ENCODE data around the gene RAB11FIP4. TPM values are rescaled to one million over a fixed set of nuclear protein-coding genes. Genes with fewer than 3 reads are reported as not detected.

Gene RAB11FIP4
- total RNA-seq, 1 donor from 2014 or later, result 1.0 TPM

- Histone ChIP-seq H3K27ac (ENCODE audit: low read depth, low read length) (no peak overlapping the region), H3K4me3 (ENCODE audit: low read length in 3 of 3) (no peak overlapping the region), H3K36me3 (ENCODE audit: control insufficient read depth in 3 of 3, insufficient read depth in 3 of 3, low read length in 3 of 3) (no peaks in the 10 kb centered on the region), H3K4me1 (ENCODE audit: control insufficient read depth in 3 of 3, insufficient read depth in 3 of 3, low read length in 3 of 3) (no peaks in the 10 kb centered on the region), H3K9ac (ENCODE audit: low read depth in 1 of 3, low read length in 3 of 3) (no peak overlapping the region), H3K9me3 (ENCODE audit: control insufficient read depth in 3 of 3, low read length in 3 of 3) (no peaks in the 10 kb centered on the region), H3K27me3 (ENCODE audit: control insufficient read depth in 3 of 3, insufficient read depth in 3 of 3, low read length in 3 of 3) (peaks cover 0 to 9% (median 3%) of the 10 kb centered on the region in 3 donors)
Observed at GRCh38 chr17:31453896-31454295, 62.4 kb downstream of the RAB11FIP4 start.

DNA sequence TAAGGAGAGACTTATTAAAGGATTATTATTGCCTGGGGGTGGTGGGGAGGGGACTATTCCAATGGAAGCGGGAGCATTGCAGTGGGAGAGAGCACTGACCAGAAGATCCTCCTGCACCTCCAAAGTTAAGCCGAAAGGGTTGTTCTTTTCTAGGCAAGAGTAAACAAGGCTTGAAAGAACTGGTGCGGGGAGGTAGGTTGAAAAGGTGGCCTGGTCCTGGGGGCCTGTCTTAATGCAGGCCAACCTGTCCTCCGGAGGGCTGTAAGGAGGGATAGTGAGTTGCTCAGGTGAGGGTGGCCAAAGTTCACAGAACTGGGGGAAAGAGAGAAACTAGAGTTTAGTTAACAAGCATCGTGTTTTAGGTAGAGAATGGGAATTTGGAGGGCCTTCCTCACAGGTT, 65.3 kb downstream of the RAB11FIP4 start:
- no peaks in the 10 kb centered on the region for H3K4me1 ChIP-seq (ENCODE audit: control insufficient read depth in 3 of 3, insufficient read depth in 3 of 3, low read length in 3 of 3)
- H3K9ac ChIP-seq (ENCODE audit: low read depth in 1 of 3, low read length in 3 of 3), result no peak overlapping the region
- H3K36me3 ChIP-seq (ENCODE audit: control insufficient read depth in 3 of 3, insufficient read depth in 3 of 3, low read length in 3 of 3), result no peaks in the 10 kb centered on the region
- H3K27me3 ChIP-seq (ENCODE audit: control insufficient read depth in 3 of 3, insufficient read depth in 3 of 3, low read length in 3 of 3), result peaks cover 0 to 9% (median 5%) of the 10 kb centered on the region in 3 donors
- H3K9me3 ChIP-seq (ENCODE audit: control insufficient read depth in 3 of 3, low read length in 3 of 3), result no peaks in the 10 kb centered on the region
- H3K27ac ChIP-seq (ENCODE audit: low read depth, low read length), result no peak overlapping the region
- H3K4me3 ChIP-seq (ENCODE audit: low read length in 3 of 3), result no peak overlapping the region

DNA sequence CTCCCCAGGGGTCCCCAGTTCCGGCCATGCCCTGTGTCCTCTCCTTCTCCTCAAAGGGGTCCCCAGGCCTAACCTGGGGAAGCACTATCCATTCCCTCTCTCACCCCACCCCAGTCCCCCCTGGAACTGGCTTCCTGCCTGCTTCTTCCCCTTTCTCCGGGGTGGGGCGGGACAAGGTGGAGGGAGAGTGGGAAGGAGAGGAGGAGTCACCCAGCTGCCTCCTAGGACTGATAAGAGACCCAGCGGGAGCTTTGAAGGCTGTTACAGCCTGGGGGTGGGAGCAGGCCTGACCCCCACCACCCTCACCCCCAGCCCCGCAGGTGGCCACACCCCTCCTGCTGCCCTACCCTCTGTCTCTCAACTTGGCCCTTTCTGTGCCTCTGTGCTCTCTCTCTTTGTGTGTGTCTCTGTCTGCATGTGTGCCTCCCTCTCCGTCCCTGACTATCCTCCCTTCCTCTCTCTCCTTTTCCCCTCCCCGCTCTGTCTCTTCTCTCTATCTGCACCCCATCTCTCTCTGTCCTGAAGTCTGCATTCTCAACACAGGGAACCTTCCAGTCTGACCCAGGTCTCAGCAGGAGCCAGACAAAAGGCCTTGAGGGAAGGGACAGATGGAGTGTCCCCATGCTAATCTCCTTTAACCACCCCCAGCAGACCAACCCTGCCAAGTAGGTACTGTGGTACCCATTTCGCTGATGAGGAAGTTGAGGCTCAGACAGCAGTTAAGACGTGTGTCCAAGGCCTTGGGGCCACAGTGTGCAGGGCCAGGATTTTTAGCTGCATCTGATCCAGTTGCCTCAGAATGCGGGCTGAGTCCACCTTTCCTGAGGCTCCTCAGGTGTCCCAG, 66.1 kb downstream of the RAB11FIP4 start:
- Histone ChIP-seq H3K4me1 (ENCODE audit: control insufficient read depth in 3 of 3, insufficient read depth in 3 of 3, low read length in 3 of 3) (no peaks in the 10 kb centered on the region), H3K9ac (ENCODE audit: low read depth in 1 of 3, low read length in 3 of 3) (no peak overlapping the region), H3K4me3 (ENCODE audit: low read length in 3 of 3) (no peak overlapping the region), H3K9me3 (ENCODE audit: control insufficient read depth in 3 of 3, low read length in 3 of 3) (no peaks in the 10 kb centered on the region), H3K27ac (ENCODE audit: low read depth, low read length) (no peak overlapping the region), H3K27me3 (ENCODE audit: control insufficient read depth in 3 of 3, insufficient read depth in 3 of 3, low read length in 3 of 3) (peaks cover 0 to 6% (median 5%) of the 10 kb centered on the region in 3 donors), H3K36me3 (ENCODE audit: control insufficient read depth in 3 of 3, insufficient read depth in 3 of 3, low read length in 3 of 3) (no peaks in the 10 kb centered on the region)

DNA sequence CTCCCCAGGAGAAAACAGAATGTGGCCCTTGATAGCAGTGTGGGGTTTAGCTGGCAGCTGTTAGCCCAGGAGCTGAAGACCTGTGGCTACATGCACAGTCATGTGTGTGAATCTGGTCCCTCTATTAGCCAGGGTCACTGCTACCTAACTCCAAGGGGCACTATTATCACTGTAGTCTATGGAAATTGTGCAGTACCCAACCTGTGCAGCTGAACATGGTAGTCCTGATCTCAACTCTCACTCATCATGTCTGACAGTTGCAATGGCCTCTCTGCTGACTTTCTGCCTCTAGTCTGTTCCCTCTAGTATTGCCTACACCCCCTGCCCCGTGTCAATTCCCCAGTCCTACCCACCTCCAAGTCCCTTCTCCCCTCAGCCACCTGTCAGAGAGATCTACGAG, 67.4 kb downstream of the RAB11FIP4 start:
- Histone ChIP-seq H3K9ac (ENCODE audit: low read depth in 1 of 3, low read length in 3 of 3) (no peak overlapping the region), H3K4me3 (ENCODE audit: low read length in 3 of 3) (no peak overlapping the region), H3K27me3 (ENCODE audit: control insufficient read depth in 3 of 3, insufficient read depth in 3 of 3, low read length in 3 of 3) (peaks cover 0 to 6% (median 5%) of the 10 kb centered on the region in 3 donors), H3K36me3 (ENCODE audit: control insufficient read depth in 3 of 3, insufficient read depth in 3 of 3, low read length in 3 of 3) (no peaks in the 10 kb centered on the region), H3K27ac (ENCODE audit: low read depth, low read length) (no peak overlapping the region), H3K4me1 (ENCODE audit: control insufficient read depth in 3 of 3, insufficient read depth in 3 of 3, low read length in 3 of 3) (no peaks in the 10 kb centered on the region), H3K9me3 (ENCODE audit: control insufficient read depth in 3 of 3, low read length in 3 of 3) (no peaks in the 10 kb centered on the region)

- Histone ChIP-seq H3K36me3 (ENCODE audit: control insufficient read depth in 3 of 3, insufficient read depth in 3 of 3, low read length in 3 of 3) (no peaks in the 10 kb centered on the region), H3K9me3 (ENCODE audit: control insufficient read depth in 3 of 3, low read length in 3 of 3) (no peaks in the 10 kb centered on the region), H3K27ac (ENCODE audit: low read depth, low read length) (no peak overlapping the region), H3K4me3 (ENCODE audit: low read length in 3 of 3) (no peak overlapping the region), H3K27me3 (ENCODE audit: control insufficient read depth in 3 of 3, insufficient read depth in 3 of 3, low read length in 3 of 3) (peaks cover 0 to 6% (median 5%) of the 10 kb centered on the region in 3 donors), H3K9ac (ENCODE audit: low read depth in 1 of 3, low read length in 3 of 3) (no peak overlapping the region), H3K4me1 (ENCODE audit: control insufficient read depth in 3 of 3, insufficient read depth in 3 of 3, low read length in 3 of 3) (no peaks in the 10 kb centered on the region)
Observed at GRCh38 chr17:31459716-31460115, 68.2 kb downstream of the RAB11FIP4 start.

- no peak overlapping the region for H3K4me3 ChIP-seq (ENCODE audit: low read length in 3 of 3)
- H3K36me3 ChIP-seq (ENCODE audit: control insufficient read depth in 3 of 3, insufficient read depth in 3 of 3, low read length in 3 of 3), result no peaks in the 10 kb centered on the region
- no peak overlapping the region for H3K27ac ChIP-seq (ENCODE audit: low read depth, low read length)
- H3K4me1 ChIP-seq (ENCODE audit: control insufficient read depth in 3 of 3, insufficient read depth in 3 of 3, low read length in 3 of 3), result no peaks in the 10 kb centered on the region
- peaks cover 0 to 6% (median 5%) of the 10 kb centered on the region in 3 donors for H3K27me3 ChIP-seq (ENCODE audit: control insufficient read depth in 3 of 3, insufficient read depth in 3 of 3, low read length in 3 of 3)
- no peak overlapping the region for H3K9ac ChIP-seq (ENCODE audit: low read depth in 1 of 3, low read length in 3 of 3)
- no peaks in the 10 kb centered on the region for H3K9me3 ChIP-seq (ENCODE audit: control insufficient read depth in 3 of 3, low read length in 3 of 3)
Observed at GRCh38 chr17:31460226-31460721, 68.8 kb downstream of the RAB11FIP4 start.

DNA sequence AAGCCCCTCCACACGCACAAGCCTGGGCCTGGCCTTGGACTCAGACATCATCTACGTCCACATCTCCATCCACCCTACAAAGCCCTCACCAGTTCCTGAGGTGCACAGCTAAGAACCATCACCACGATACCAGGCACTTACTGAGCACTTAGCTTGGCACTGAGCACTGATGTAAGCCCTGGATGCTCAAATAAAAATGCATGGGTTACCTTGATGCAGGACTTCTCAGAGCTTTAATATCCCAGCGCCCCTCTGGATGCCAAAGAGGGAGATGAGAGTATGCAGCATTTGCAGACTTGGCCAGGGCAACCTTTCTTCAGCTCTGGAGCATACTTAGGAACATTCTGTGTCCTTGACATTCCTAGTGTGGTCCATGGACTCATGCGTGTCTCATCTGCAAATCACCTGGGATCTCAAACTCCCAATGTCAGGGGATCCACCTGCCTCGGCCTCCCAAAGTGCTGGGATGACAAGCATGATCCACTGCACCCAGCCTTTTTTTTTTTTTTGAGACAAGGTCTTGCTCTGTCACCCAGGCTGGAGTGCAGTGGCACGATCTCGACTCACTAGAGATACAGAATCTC, 69.8 kb downstream of the RAB11FIP4 start:
- Histone ChIP-seq H3K4me3 (ENCODE audit: low read length in 3 of 3) (no peak overlapping the region), H3K36me3 (ENCODE audit: control insufficient read depth in 3 of 3, insufficient read depth in 3 of 3, low read length in 3 of 3) (no peaks in the 10 kb centered on the region), H3K27ac (ENCODE audit: low read depth, low read length) (no peak overlapping the region), H3K9me3 (ENCODE audit: control insufficient read depth in 3 of 3, low read length in 3 of 3) (no peaks in the 10 kb centered on the region), H3K27me3 (ENCODE audit: control insufficient read depth in 3 of 3, insufficient read depth in 3 of 3, low read length in 3 of 3) (peaks cover 0 to 6% (median 5%) of the 10 kb centered on the region in 3 donors), H3K9ac (ENCODE audit: low read depth in 1 of 3, low read length in 3 of 3) (no peak overlapping the region), H3K4me1 (ENCODE audit: control insufficient read depth in 3 of 3, insufficient read depth in 3 of 3, low read length in 3 of 3) (no peaks in the 10 kb centered on the region)

DNA sequence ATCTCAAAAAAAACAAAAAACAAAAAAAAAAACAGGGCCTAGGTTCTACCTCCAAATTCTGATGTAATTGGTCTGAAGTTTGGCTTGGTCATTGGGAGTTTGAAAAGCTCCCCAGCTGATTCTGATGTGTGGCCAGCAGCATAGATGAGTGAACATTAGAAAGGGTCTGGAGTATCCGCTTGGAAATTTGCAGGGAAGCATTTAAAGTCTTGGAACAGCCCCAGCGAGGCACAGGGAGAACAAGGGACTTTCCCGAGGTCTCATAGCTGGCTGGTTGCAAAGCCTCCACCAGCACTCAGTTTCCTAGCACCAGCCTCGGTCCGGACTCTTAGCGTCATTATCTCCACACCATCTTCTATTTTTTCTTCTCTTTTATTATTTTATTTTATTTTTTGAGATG, 70.8 kb downstream of the RAB11FIP4 start:
- Histone ChIP-seq H3K9me3 (ENCODE audit: control insufficient read depth in 3 of 3, low read length in 3 of 3) (no peaks in the 10 kb centered on the region), H3K4me3 (ENCODE audit: low read length in 3 of 3) (no peak overlapping the region), H3K27me3 (ENCODE audit: control insufficient read depth in 3 of 3, insufficient read depth in 3 of 3, low read length in 3 of 3) (peaks cover 0 to 6% (median 5%) of the 10 kb centered on the region in 3 donors), H3K36me3 (ENCODE audit: control insufficient read depth in 3 of 3, insufficient read depth in 3 of 3, low read length in 3 of 3) (no peaks in the 10 kb centered on the region), H3K27ac (ENCODE audit: low read depth, low read length) (no peak overlapping the region), H3K9ac (ENCODE audit: low read depth in 1 of 3, low read length in 3 of 3) (no peak overlapping the region), H3K4me1 (ENCODE audit: control insufficient read depth in 3 of 3, insufficient read depth in 3 of 3, low read length in 3 of 3) (no peaks in the 10 kb centered on the region)

- no peak overlapping the region for H3K4me3 ChIP-seq (ENCODE audit: low read length in 3 of 3)
- H3K9ac ChIP-seq (ENCODE audit: low read depth in 1 of 3, low read length in 3 of 3), result no peak overlapping the region
- H3K27ac ChIP-seq (ENCODE audit: low read depth, low read length), result no peak overlapping the region
Observed at GRCh38 chr17:31466096-31466760, 74.8 kb downstream of the RAB11FIP4 start.

More at GRCh38 chr17:31466096-31466760, 74.8 kb downstream of the RAB11FIP4 start:
- Histone ChIP-seq H3K27me3 (ENCODE audit: control insufficient read depth in 3 of 3, insufficient read depth in 3 of 3, low read length in 3 of 3) (no peaks in the 10 kb centered on the region), H3K36me3 (ENCODE audit: control insufficient read depth in 3 of 3, insufficient read depth in 3 of 3, low read length in 3 of 3) (no peaks in the 10 kb centered on the region), H3K9me3 (ENCODE audit: control insufficient read depth in 3 of 3, low read length in 3 of 3) (no peaks in the 10 kb centered on the region), H3K4me1 (ENCODE audit: control insufficient read depth in 3 of 3, insufficient read depth in 3 of 3, low read length in 3 of 3) (no peaks in the 10 kb centered on the region)
